Activated gamma-delta T cell treated with Interleukin-2 at 50 U/mL for 16 hours (primary cell): ENCODE measurements around the gene GTF2A1.
"Not testable (repeated sequence)": the region's sequence is repeated elsewhere in the genome, so short reads cannot be mapped to it uniquely, and the experiment has no call there.

ENCODE experiments used
- DNase-seq: peaks from one replicate; pipeline ENCODE4 v3.0.0-alpha.2; 2020

GTF2A1 gene

DNA sequence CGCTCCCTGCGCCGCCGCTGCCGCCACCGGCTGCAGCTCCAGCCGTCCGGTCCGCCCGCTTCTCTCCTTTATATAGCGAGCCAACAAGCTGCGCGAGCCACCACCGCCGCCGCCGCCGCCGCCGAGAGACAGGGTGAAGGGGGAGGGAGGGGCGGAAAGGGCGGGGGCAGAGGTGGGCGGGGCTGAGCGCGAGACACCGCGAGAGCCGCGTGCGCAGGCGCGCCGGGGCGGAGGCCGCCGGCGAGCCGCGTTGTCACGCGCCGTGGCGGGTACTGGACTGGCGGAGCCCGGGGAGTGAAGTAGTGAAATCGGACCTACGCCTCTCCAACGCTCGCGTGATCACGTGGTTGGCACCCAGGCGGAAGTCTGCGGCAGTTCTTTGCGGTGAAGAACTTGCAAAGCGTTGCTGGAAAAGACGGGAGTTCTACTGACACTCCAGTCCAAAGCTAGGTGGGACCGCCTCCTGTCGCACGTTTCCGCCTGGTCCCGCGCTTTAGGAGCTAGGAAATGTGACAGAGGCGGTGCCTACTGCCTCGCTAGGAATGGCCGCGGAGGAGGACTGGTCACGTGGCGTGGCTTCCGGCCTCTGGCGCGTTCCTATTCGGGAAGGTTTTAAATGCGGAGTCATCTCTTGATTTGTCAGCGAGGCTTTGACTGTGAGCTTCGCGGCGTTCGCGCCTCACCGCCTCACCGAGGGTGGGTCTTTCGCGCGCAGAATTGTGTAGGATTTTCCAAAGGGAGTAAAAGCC, at the start of gene GTF2A1:
Gene GTF2A1, minus strand, starts transcription at position 130 of the 749 bp plus-strand sequence. CDS start 441 bp downstream, outside the sequence.
- DNase-seq, result peak; percentile 93

DNA sequence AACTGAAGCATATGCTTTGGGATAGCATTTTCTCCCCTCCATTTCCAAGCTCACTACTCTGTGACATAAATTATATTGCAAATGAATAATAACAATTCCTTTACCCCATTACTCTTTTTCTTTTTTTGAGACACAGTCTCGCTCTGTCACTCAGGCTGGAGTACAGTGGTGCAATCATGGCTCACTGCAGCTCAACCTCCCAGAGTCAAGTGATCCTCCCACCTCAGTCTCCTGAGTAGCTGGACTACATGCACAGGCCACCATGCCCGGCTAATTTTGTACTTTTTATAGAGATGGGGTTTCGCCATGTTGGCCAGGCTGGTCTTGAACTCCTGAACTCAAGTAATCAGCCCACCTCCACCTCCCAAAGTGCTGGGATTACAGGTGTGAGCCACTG, 49.2 kb upstream of the GTF2A1 start:
- no peak for DNase-seq

DNA sequence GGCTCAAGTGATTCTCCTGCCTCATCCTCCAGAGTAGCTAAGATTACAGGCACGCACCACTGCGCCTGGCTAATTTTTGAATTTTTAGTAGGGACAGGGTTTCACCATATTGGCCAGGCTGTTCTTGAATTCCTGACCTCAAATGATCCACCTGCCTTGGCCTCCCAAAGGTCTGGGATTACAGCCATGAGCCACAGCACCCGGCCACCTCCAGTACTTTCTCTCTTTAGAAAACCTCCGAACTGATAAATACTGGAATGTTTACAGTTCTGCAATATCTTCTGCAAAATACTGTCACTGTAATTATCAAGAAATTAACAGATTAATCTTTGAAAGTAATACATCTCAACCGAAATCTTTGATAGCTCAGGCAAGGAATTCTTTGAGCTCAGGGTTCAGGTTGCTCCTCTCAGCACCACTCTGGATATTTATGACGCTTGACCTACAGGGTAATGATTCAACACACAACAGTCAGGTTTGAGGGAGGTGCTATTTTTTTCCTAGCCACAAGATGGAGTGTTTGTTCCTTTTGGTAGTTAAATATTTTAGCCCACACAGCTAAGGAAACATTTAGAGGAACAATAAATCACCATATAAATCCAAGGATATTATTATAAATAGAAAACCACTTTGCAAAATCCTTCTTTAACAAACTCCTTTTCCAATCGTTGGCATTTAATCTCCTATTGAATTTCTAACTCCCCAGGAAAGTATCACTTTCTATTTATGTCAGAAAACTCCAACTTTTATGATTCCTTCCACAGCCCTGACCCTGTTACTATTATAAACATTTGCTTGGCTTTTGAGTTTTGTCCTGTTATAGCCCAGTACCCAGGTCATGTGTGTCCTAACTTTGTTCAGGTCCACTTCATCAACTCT, 48.6 kb upstream of the GTF2A1 start:
- DNase-seq, result peak; percentile 16

DNA sequence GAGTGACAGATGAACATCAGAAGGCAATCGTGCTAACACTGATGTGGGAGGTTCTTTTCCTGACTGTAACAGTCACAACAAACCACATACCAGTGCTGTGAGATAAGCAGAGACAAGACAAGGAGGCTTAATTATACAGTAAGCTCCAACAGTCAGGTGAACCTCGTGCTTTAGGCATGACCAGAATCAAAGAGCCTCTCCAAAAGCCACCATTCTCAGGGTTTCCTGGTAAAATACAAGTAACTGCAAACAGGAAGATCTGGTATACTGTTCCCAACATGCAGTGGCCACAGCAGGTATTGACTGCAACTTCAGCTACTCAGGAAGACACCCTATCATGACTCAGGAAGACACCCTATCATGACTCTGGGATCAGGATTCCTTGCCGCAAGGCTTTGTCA, 47.3 kb upstream of the GTF2A1 start:
- no peak for DNase-seq

DNA sequence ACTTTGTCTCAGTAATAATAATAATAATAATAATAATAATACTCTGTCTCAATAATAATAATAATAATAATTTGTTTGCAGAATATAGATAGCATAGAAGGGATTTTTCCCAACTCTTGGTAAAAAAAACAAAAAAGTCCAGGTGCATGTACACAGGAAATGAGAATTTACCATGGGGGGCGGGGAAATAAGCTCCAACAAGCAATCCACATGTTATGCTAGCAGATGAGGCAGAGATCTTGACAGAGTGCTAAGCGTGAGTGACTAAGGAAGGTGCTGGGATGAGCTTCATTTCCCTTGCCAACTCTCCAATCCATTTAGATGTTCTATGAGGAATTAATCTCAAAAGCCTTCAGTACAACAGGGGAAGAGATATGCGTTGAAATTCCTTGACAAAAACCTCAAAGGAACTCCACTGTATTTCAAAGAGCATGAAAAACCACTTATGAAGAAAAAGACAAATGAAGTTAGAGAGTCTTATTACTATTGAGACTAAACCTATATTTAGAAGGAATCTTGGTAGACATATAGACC, 44.9 kb upstream of the GTF2A1 start:
- no peak for DNase-seq

DNA sequence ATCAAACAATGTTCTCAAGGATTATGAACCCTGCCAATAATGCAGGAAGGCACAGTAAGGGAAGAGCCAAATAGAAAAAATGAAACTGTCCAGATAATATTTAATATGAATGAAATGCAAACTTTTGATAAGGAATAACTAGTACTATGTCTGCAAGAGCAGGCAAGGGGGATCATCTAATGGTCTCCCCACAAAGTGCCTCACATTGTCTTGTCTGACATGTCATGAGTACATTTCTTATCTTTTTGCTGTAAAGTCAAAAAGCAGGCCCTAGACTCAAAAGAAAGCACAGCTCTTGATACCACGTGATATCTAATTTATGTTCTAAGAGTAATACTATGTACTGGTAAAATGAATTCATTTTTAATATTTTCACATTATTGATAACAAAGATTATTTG, 43.9 kb upstream of the GTF2A1 start:
- DNase-seq, result no peak

DNA sequence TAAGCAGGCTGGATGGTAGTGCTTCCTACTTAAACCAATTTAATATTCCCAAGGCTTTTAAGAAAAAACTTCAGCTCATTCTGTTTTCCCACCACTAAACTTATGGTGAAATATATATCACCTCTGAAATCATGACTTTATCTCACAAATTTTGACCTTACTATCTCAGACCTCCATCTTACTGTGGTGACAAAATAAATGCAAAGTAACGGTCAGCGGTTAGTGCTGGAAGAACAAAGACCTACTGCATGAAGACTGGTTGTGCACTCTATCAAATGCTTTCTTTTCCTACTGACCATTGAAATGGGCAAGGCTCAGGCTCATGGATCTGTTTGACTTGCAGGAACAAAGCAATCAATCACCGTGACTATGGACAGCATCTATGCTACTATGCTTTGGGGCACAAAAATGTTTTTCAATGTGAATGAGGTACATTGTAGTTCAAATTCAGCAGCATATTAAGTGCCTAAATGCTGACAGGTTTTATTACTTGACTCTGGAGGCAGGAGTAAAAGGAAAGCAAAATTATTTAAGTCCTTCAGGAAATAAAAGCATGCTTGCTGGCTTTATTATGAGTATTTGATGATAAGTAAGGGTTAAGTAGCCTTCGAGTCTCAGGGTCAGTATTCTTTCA, 43.1 kb upstream of the GTF2A1 start:
- no peak for DNase-seq

DNA sequence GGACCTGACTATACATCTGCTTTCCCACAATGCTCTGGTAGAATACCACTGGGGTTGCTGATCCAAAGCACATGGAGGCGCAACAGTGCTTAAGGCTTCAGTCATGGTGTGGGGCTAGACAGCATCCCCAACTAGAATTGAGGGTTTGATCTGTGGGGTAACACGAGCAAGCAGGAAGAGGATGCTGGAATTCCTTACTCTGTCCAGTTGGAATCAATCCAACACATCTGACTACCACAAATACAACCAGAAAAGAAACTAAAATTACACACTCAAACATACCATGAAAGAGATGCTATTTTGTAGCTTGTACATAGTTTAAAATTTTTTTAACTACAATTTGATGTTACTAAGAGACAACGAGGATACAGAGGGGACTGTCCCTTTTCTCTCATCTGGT, 40.4 kb upstream of the GTF2A1 start:
- no peak for DNase-seq

DNA sequence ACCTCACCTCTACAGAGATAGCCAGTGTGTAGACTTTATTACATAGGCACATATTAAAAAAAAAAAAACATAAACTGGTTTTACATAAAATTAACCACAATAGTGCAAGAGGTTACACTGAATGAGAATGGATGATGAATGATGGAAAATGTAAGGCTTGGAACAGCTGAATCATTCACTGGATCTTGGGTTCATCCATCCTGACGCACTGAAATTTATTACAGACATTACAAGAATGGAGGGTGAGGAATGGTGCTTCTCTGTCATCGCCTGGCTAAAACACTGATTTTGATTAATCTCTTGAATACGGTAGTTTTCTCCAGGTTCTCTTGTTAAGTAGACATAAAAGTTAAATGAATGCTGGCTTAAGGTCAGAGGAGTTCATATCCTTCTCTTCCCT, 40.0 kb upstream of the GTF2A1 start:
- DNase-seq, result no peak

DNA sequence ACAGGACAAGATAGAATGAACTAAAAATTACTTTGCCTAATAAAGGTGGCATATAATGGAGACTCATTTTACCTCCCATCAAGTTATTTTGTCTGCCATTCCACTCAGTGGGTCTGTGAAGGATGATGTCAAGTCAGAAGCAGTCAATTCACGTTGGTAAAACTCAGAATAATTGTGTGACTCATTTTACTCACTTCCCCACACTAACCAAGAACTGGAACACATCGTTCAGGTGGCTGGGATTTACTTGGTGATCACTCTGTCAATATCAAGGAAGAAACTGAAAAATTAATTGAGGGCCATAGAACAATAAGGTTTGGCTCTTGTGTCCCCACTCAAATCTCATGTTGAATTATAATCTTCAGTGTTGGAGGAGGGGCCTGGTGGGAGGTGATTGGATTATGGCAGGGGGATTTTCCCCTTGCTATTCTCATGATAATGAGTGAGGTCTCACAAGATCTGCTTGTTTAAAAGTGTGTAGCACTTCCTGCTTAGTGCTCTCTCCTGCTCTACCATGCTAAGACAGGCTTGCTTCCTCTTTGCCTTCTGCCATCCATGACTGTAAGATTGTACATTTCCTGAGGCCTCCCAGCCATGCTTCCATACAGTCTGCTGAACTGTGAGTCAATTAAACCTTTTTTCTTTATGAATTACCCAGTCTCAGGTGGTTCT, 35.7 kb upstream of the GTF2A1 start:
- DNase-seq, result no peak

DNA sequence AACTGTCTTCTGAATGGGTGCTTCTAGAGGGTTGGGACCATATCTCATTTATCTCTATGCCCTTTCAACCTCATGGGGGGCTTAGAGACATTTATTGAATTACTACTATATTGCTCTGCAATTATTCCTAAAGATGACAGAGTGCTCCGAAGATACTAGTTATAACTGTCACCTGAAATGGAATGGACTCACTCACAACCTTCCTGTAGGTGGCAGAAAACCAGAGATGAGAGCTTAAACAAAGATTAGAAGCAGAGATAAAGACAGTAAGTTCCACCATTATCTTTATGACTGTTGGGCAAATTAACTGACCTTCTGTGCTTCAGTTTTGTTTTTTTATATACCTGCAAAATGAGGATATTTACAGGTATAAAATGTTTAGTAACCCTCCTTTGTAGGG, 31.5 kb upstream of the GTF2A1 start:
- DNase-seq, result no peak

DNA sequence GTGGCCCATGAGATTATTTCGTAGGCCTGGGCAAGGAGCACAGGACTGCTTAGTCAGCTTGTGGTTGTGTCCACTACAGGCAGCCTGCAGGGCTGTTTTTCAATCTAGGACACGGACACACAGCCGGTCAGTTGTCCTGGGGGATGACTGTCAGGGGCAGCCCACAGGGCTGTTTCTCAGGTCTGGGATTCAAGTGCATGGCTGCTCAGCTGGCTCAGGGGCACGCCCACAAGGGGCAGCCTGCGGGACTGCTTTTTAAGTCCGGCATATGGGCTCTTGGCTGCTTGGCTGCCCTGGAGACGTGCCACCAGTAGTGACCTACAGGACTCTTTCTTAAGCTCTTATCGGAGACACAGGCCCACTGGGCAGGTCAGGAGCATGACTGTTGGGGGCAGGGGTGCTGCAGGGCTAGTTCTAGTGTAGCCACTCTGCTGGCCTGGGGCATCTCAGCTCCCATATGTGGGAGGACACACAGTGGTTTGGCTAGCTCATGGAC, 26.6 kb upstream of the GTF2A1 start:
- no peak for DNase-seq

DNA sequence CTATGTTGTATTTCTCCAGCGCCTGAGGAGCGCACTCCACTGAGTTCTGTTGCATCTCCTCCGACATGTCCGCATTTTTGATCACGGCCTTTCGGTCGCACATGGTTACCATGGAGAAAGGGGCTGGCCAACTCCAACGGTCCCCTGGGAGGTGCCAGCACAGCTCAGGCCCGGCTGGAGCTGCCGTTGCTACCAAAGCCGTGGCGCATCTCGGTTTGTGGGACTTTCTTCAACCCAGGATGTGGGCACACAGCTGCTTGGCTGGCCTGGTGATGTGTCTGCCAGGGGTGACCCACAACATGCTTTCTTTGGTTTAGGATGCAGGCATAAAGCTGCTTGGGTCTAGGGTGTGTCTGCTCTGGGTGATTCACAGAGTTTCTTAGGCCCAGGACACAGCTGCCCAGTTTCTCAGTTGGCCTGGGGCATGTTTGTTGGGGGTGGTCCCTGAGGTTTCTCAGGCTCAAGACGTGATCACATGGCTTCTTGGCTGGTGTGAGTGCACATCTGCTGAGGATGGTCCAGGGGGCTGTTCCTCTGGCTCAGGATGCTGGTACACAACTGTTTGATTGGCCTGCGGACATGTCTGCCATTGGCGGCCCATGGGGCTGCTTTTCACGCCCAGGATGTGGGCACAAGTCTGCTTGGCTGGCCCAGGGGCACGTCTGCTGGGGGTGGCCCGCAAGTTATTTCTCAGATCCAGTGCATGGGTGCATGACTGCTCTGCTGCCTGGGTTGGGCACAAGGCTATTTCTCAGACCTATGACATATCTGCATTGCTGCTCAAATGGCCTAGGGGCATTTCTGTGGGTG, 25.9 kb upstream of the GTF2A1 start:
- DNase-seq, result no peak

DNA sequence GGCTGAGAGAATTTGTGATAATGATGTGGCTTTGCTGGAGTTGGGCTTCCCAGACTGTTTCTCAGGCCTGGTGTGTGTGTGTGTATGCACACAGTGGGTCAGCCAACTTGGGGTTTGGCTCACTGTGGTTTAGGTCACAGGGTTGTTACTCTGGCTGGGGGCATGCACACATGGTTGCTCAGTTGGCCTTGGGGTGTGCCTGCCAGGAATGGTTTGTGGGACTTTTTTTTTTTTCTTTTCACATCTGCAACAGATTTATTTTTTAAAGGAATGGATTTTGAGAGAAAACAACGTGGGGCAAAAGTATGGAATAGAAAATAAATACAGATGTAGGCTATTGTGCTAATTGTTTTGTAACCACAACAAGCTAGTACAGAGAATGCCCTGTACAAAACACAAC, 25.0 kb upstream of the GTF2A1 start:
- DNase-seq, result no peak

DNA sequence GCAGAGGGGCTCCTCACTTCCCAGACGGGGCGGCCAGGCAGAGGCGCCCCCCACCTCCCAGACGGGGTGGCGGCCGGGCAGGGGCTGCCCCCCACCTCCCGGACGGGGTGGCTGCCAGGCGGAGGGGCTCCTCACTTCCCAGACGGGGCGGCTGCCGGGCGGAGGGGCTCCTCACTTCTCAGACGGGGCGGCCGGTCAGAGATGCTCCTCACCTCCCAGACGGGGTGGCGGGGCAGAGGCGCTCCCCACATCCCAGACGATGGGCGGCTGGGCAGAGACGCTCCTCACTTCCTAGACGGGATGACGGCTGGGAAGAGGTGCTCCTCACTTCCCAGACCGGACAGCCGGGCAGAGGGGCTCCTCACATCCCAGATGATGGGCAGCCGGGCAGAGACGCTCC, 23.7 kb upstream of the GTF2A1 start:
- not testable (repeated sequence) for DNase-seq

DNA sequence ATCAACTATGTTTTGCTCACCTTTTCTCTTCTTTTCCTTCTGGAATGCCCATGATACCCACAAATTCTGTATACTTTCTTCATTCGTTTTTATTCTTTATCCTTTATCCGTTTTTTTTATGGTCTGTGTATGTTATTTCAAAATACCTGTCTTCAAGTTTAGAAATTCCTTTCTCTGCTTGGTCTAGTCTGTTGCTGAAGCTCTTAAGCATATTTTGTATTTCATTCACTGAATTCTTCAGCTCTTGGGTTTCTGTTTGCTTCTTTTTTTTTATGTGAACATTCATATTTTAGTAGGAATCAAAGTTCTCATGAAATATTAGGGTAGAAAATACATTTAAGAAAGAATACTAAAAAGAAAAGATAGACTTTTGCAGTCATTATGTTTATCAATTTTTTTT, 22.7 kb upstream of the GTF2A1 start:
- DNase-seq, result no peak

DNA sequence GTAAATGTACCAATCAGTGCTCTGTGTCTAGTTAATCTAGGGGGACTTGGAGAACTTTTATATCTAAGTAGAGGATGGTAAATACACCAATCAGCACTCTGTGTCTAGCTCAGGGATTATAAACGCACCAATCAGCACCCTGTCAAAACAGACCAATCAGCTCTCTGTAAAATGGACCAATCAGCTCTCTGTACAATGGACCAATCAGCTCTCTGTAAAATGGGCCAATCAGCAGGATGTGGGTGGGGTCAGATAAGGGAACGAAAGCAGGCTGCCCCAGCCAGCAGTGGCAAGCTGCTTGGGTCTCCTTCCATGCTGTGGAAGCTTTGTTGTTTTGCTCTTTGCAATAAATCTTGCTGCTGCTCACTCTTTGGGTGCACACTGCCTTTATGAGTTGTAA, 16.1 kb upstream of the GTF2A1 start:
- DNase-seq, result not testable (repeated sequence)

DNA sequence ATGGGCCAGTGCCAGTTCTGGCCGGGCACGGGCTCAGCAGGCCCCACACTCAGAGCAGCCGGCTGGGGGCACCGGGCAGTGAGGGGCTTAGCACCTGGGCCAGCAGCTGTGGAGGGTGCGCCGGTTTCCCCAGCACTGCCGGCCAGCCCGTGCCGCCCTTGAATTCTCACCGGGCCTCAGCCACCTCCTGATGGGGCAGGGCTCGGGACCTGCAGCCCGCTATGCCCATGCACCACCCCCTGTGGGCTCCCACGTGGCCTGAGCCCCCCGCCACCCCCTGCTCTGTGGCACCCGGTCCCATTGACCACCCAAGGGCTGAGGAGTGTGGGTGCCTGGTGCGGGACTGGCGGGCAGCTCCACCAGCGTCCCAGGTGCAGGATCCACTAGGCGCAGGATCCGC, 15.4 kb upstream of the GTF2A1 start:
- no peak for DNase-seq

DNA sequence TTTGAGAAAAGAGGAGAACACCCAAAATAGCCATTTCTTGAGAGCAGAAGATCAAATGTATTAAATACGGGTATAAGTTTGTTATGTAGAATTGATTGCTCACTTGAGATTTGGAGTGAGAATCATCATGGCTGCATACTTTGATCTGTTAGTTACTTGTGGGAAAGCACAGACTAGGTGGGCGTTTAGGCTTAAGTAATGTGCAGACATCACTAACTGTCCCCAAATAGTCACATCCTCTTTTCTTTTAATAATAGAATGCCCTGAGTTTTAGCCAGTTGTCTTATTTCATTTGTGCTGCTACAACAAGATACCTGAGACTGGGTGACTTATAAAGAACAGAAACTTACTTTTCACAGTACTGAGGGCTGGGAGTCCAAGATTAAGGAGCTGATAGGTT, 14.3 kb upstream of the GTF2A1 start:
- DNase-seq, result no peak

DNA sequence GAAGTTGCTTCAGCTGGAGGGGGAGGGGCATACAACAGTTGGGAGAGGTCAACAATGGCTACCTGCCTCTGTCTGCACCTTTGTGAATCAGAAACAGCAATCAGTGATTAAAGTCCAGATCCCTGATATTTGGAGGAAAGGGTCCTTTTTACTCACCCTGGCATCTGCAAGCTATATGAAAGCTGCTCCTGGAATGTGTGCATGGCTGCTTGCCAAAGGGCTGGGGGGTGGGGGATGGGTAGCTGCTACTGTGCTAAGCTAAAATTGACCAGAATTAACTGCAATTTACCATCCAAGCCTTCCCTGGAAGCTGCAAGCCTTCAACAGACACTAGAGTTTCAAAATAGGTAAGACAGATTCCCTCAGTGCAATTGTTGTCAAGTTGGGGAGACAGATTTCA, 13.5 kb upstream of the GTF2A1 start:
- no peak for DNase-seq

DNA sequence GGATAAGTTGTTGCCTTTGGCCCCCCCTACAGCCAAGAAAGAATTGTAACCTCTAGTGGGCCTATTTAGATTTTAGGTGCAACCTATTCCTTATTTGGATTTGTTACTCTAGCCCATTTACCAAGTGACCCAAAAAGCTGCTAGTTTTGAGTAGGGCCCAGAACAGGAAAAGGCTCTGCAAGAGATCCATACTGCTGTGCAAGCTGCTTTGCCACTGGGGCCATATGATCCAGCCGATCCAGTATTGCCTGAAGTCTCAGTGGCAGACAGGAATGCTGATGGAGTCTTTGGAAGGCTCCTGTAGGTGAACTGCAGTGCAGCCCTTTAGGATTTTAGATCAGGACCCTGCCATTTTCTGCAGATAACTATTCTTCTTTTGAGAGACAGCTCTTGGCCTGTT, 12.9 kb upstream of the GTF2A1 start:
- DNase-seq, result no peak

DNA sequence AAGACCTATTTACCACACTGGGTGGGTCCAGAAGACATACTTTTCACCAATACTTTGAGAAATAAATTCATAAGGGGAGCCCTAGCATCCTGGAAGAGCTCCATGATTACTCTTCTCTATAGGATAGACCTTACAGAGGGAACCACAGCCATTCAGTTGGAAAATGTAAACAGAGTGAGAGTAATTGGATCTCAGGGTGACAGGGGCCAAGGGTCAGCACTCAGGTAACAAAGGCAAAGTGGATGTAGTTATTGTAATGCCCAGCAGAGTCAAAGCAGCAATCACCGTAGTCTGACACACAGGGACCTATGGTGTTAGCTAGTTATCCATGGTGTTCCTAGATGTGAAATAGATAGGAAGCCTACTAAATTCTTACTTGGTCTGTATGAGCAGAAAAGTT, 10.8 kb upstream of the GTF2A1 start:
- DNase-seq, result no peak
